Femur (tissue), 1 donor: ENCODE results near the gene CSTF1.
"Not testable (repeated sequence)": the region's sequence is repeated elsewhere in the genome, so short reads cannot be mapped to it uniquely, and the experiment has no call there.

Source experiments
- DNase-seq: peaks from one replicate; pipeline ENCODE4 v3.0.0-alpha.2; 2017

CSTF1 gene

DNA sequence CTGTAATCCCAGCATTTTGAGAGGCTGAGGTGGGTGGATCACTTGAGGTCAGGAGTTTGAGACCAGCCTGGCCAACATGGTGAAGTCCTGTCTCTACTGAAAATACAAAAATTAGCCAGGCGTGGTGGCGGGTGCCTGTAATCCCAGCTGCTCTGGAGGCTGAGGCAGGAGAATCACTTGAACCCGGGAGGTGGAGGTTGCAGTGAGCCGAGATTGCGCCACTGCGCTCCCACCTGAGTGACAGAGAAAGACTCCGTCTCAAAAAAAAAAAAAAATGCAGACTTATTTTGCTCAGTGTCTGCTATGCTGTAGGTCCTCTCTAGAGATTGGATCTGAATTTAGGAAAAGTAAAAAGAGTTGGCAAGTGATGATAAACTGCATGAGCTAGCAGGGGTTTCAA, 18.8 kb downstream of the CSTF1 start:
- not testable (repeated sequence) for DNase-seq

DNA sequence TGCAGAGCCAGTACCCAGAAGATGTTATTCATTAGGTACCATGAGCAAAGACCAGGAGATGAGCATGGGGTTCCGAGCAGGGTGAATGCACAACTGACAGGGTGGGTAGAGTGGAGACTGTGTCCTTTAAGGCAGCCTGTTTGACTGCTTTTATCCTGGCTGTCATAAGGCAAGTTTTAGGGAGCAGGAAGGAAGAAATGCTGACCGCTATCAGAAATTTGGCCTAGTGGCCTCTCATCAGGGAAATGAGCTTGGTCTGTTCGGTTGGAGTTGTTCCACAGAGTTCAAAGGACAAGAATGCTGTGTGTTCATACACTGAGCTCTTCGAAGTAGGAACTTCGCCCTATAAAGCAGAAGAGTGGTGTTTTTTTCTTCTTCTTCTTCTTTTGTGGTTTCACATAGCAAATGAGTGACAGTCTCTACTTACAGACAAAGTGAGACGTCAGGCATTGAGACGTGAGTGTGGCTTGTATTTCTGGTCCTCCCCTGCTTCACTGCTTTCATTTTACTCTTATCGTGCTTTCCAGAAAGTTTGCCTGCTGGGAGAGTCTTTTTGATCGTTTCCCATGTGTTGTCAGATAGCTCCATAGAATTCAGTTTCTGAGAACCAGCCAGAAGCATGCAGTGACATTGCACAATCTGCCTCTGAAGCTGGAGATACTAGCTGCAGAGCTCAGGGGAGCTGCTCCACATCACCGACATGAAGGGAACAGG, 19.5 kb downstream of the CSTF1 start, which contains the start of gene CASS4:
Gene CASS4 (plus strand): TSS at position 502 of the 714 bp plus-strand sequence. CDS start 199 bp downstream, at position 701.
- DNase-seq, result no peak

DNA sequence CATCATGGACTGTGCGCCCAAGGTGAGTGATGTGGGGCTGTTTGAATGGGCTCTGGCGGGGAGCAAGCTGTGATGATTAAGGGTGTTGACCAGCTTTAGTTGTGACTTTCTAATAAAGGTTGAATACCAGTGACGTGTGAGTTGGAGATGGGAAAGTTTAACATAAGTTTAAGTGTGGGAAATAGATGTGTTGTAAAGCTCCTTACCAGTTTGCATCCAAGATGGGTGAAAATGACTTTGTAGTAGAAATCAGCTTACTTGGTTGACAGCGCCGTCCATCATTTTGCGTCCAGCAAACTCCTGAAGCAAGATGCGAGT, 20.0 kb downstream of the CSTF1 start:
- no peak for DNase-seq

DNA sequence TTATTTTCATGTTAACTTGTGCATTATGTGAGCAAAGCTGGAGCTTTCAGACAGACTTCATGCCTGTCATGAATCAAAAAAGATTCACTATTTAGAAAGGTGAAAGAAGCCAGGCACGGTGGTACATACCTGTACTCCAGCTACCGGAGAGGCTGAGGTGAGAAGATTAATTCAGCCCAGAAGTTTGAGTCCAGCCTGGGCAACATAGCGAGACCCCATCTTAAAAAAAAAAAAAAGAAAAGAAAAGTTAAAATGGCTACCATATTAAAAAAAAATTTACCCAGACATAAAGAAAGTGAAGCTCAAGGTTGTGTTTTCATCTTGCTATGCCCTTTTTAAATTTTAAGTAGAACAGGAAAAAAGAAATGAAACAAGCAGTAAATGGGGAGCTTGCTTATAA, 20.5 kb downstream of the CSTF1 start:
- DNase-seq, result no peak

DNA sequence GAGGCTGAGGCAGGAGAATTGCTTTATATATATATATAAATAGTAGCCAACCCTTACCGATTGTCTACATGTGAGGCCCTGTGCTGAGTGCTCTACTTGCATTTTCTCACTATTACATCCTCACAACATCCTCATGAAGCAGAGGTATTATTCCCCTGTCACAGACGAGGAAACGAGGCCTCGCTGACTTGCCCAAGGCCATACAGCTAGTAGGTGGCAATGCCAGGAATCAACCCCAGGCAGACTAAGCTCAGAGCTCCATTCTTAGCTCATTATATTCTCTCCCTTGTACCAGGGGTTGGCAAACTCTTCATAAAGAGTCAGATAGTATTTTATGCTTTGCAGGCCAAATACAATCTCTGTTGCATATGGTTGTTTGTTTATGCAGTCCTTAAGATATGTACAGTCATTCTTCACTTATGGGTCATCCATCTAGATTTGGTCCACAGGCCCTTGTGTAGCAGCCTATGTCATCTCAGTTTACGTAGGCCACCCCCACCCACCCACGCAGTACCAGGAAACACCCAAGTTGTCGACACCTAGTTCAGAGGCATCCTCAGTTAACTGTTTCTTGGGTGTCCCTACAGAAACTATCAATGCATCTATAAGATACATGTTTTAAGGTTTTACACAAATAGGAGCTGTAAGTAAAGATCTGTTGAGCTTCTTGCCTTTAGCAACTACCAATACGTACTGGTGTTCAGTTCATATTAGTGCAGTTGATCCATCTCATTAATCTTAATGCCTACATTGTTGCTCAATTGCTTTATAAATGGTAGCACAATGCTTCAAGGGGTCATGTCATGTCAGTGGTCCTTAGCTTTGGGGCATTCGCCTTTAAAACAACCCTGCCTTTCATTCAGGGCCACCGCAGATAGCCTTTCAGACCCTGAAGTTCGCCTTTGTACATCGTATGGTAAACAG, 22.7 kb downstream of the CSTF1 start:
- DNase-seq, result no peak

DNA sequence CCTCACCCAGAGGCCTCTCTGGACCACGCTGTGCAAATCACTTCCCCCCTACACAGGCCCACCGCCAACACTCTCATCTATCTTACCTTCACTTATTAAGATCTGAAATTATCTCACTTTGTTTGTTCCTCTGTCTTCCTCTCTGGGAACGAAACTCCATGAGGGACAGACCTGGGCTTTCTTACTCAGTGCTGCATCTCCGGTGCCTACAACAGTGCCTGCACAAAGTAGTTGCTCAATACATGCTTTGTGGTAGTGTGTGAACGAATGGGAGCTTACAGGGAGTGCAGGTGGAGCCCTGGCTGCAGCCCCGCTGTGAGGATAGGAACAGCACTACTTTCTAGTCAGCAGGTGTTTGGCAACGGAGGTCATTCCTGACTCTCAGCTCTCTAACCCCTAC, 25.0 kb downstream of the CSTF1 start:
- no peak for DNase-seq

DNA sequence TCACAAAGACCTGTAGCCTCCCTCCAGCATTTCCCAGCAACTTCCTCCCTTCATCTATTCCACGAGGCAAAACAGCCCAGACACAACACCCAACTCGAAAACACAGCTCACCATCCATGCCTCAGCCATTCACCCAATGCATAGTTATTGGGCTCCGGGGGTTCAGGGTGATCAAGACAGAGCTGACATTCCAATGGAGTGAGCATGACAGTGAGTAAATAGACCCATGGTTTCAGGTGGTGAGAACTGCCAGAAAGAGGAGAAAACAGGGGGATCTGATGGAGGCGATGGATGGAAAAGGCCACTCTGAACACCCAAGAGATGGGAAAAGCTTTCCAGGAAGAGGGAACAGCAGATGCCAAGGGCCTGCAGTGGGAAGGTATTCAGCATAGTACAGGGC, 25.5 kb downstream of the CSTF1 start:
- no peak for DNase-seq

DNA sequence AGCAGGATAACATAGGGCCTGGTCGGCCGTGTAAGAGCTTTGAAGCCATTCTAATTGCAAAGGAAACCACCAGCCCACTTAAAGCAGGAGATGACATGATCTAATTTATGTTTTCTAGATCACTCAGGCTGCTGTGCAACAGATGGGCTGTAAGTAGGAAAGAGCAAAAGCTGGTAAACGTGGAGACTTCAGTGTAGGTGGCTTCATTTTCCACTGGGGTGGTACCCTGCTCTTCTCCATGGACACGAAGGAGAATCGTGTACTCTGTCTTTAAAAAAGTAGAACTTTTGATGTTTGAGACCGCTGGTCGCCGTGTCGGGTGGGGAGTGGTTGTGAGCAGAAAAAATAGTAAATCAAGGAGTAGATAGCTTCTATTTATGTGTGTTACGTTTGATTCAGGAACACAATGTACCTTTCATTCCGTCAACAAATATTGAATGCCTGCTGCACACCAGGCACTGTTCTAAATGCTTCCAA, 26.0 kb downstream of the CSTF1 start:
- DNase-seq, result no peak

DNA sequence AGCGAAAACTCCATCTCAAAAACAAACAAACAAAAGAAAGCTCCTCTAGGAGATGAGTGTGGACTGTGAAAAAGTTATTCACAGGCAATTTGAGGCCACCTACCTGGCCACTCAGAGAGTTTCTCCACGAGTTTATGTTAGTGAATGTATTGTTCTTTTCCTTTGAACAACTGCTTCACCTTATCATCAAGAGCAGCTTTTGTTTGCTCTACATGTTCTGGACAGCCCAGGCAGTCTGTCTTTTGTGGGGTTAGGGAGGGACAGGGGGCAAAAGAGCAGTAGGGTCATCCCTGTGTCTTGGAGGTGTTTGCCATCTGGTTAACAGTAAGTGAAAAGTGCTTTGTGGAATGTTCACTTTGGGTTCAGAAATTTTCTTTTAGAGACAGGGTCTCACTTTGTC, 27.6 kb downstream of the CSTF1 start:
- no peak for DNase-seq

DNA sequence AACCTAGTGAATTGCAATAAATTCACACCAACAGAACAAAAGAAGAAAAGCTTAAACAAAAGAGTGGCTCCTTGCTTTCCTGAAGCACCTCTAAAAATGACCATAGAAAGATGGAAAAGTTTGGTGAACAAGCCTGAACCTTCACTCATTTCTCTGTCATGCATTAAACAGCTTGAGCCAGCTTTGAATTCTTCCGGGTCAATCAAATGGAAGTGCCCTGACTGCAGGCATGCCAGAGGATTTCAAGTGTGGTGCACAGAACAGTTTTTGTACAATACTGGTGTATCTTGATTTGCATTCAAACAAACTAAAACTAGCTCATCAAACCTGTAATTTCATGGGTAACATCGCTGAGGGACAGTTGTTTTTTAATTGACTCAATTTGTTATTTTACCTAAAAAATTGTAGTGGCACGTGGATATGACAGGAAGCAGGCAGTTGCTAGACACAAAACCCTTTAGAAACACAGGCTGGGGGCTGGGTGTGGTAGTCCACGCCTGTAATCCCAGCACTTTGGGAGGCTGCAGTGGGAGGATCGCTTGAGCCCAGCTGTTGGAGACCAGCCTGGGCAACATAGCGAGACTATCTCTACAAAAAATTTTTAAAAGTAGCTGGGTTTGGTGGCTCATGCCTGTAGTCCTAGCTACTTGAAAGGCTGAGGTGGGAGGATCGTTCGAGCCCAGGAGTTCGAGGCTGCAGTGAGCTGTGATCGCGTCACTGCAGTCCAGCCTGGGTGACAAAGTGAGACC, 28.7 kb downstream of the CSTF1 start:
- no peak for DNase-seq

DNA sequence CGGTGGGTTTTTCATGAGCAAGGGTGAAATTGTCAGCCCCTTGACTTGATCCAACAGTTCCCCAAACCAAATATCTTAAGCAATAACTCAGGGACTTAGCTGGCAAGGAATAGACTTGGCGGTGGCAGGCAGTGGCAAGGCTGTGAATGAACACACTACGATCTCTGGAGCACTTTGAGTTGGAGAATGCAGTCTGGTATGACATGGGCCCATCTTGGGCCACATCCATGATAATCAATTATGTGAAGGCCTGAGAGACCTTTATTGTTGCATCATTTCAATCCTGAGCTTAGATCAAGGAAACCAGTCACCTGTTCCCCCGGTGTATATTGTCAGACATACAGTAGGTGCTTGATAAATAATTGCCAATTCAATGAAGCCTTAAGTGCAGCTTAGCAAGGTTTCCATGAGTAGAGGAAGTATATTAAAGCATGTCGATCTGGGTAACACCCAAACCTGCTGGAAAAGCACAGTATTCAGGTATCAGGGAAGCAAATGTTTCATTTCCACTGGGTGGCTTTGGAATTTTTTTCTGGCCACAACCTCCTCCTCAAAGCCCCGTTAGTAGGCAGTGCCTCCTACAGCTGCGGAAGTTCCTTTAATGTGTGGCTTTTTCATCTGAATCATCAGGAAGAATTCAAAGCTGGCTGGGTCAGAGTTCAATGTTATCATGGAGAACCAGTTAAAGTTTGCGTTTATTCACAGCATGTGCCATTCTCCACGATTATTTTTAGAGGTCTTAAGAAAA, 29.8 kb downstream of the CSTF1 start:
- DNase-seq, result no peak

DNA sequence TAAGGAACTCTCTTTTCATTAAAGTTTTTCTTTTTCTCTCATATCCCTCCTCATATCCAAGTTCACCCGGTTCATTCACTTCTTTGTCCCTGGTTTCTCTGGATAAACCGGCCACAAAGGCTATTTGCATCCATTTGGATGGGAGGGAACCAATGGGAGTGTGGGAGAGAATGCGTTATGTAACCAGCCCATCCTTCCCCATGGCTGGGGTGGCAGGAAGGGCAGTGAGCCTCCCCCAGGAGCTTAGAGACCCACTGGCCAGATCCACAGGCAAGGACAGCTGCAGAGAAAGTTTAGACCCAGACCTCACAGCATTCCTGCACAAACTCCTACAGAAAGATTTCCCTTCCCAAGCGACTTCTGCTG, 30.4 kb downstream of the CSTF1 start:
- no peak for DNase-seq

DNA sequence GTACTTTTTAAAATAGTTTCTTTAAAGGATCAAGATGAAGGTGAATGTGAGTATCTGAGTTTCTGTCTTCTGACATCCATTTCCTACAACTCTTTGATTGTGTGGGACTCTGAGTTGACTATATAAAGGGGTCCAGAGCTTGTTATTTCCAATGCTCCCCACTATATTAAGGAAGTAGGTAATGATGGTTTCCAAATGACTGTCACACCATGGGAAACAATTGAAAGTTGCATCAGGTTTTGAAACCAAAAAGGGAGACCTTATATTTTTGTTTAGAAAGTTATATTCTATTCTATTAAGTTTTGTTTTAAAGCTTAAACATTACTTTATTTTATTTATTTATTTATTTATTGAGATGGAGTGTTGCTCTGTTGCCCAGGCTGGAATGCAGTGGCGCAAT, 30.8 kb downstream of the CSTF1 start:
- DNase-seq, result no peak

DNA sequence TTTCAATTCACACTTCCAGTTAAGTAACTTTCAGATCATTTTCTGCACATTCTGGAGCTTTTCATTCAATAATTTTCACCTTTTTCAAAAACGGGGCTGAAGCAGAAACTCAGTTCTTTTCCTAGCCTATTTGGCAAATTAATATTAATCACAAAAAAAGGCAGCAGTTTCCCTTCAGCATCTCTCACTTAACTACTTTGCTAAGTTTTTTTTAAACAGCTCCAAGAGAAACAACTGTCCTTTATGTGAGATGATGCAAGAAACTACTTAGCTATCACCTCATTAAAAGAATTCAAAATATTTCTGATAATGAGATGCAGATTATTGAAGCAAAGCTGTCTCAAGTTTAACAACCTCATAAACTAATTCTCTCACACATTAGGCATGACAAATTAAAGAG, 31.4 kb downstream of the CSTF1 start:
- no peak for DNase-seq

DNA sequence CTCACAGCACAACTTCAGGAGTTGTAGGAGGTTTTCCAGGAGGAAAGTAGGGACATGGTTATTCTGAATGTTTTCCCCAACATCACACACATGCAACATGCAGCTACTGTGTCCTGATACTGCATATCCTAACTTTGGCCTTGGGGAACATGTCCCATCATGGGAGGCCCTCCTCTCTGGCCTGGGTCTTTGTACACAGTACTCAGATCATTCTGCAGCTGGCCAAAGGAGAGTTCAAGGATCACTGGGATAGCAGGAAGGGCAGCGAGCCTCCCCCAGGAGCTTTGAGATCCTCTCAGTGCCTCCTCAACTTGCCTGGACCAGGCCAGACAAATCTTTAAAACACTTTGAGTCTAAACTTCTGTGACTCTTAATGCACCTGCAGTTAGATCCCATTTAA, 32.5 kb downstream of the CSTF1 start:
- DNase-seq, result no peak

DNA sequence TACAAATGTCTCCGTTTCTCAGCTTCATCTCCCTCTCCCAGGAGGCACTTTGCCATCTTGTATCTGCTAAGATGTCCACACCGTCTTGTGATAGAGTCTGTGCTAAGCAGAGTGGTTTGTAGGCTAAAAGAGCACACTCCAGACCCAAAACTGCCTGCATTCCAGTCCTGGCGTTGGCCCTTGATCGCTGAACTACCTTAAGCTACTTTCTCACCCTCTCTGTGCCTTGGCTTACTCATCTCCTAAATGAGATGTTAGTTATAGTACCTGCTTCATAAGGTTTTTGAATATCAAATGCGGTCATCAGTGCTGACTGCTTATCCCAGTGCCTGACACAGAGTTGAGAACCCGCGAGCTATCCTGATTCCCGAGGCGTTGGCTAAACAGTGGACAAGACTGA, 33.6 kb downstream of the CSTF1 start:
- DNase-seq, result no peak

DNA sequence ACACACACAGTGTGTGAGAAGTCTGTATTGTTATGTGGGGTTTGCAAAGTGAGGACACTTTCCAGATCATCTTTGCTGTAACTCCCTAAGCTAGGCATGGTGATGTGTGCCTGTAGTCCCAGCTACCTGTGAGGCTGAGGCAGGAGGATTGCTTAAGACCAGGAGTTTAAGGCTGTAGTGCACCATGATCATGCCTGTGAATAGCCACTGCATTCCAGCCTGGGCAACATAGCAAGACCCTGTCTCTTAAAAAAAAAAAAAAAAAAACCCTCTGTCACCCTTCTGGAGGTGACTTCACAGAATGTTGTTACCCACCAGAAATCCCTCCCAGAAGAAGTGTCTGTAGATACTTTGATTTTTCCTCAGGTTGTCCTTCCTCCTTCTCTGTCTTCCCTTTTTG, 34.5 kb downstream of the CSTF1 start:
- DNase-seq, result no peak

DNA sequence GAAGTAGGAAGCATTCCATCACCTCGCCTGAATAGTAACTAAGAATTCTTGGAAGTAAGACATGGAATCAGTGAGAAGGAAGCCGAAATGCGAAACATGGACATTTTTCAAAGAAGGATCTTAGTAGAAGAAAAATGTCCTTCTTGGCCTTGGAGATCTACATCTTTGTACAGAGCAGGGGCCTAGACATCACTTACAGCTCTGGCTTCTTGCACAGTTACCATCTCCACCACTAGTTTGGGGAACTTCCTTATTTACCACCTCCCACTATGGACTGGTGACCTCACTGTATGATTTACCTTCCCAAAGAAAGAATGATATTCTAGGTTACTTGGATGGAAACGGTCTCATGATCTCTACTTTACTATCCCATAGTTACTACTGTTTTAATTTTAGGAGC, 35.4 kb downstream of the CSTF1 start:
- no peak for DNase-seq

DNA sequence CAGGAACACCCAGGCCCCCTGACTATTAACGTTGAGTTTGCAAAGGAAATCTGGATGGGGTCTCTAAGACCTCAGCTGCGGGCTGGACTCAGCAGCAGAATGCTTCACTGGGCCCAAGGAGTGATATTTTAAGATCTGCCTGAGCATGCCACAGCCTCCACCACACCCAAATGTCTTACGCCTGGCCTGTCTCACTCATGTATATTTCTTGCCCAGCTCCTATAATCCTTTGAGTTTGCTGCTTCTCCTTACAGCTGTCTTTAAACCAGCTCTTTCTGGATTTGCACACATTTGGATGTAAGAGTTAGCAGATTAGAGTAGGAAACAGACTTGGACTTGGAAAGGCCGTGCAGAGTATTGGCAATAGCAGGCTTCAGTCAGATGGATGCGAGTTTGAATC, 36.0 kb downstream of the CSTF1 start:
- DNase-seq, result no peak

DNA sequence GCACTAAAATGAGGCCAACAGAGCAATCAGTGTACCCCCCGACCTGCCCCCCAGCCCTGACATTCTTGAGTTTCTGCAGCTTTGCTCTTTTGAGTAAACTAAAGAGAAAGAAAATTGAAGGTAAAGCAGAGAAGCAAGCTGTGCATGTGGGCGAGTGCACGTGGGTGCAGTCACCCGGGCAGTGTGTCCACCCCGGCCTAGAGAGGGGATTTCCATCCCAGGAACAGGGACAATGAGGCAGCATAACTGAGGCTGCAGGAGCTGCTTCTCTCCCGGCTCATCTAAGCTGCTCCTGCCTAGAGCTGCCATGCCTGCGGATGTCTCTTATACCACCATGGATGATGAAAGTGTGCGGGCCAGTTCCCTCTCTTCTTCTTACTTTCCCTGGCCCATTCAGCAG, 36.4 kb downstream of the CSTF1 start:
- no peak for DNase-seq

DNA sequence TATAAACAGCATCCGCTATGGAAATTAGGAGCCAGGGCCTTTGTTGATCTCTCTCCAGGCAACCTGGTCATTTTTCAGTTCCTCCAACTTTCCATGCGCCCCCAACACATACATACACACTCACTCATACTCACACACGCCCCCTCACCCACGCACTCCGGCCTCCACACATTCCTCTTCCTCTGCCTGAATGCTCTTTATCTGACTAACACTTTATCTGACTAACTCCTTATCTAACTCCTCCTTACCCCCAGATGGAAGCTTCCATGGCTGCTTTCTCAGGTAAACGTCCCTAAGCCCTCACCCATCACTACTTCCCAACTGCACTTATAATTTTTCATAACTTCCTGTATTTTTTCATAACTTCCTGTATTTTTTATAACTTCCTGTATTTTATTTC, 37.1 kb downstream of the CSTF1 start:
- no peak for DNase-seq

DNA sequence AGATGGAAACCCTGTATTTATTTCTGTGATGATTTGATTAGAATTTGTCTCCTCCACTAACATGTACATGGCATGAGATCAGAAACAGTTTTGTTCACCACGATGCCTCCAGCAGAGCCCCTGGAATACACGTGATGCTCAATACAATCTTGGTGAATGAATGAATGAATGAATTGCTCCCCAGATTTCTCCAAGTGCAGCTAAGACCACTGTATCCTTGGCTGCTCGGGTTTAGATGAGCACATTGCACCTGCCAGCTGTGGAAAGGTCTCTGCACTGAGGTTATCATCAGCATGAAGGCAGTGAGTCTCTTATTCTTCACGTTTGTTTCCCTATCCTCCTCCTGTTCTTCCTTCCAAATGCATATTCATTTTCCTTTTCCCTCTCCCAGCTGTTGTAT, 37.5 kb downstream of the CSTF1 start:
- DNase-seq, result no peak

DNA sequence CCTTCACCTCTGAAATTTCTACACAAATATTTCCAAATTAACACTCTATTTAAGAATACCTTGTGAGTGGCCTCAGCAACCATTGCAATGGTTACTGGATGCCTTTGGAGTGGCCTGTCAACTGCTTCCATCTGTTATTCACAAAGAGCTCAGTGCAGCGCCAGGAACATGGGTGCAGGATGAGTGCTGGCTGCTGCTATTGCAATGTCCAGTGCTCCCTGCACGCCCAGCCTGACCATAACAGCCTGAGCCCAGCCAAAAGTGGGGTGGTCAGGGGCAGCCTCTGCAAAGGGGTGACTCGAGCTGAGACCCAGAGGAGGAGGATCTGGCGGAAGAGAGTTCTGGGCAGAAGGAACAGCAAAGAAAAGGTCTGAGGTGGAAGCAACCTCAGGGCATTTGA, 38.0 kb downstream of the CSTF1 start:
- no peak for DNase-seq
